Astrocyte (in vitro differentiated cells and primary cell): Measurements from ENCODE around the gene GTF2H2C.

Experiments
- CTCF ChIP-seq: IDR thresholded peaks from 2 replicates; pipeline ENCODE4 v1.5.1; 2011; ENCODE audit warnings: low read depth, mild to moderate bottlenecking, inconsistent platforms, low read length, moderate library complexity; ENCODE audit not compliant: insufficient read depth
- EZH2 ChIP-seq: IDR thresholded peaks from 2 replicates; pipeline ENCODE4 v1.6.1; 2012; ENCODE audit warnings: mild to moderate bottlenecking, low read length, inconsistent platforms; ENCODE audit not compliant: insufficient read depth

- TF ChIP-seq CTCF: no peak
- TF ChIP-seq EZH2: no peak
Observed at GRCh38 chr5:69528609-69529008, 31.4 kb upstream of the GTF2H2C start.
